Right lung (tissue), 5 donors: ENCODE measurements around the gene EPG5. TPM values are rescaled to one million over a fixed set of nuclear protein-coding genes. Genes with fewer than 3 reads are reported as not detected.
"Not testable (repeated sequence)": the region's sequence is repeated elsewhere in the genome, so short reads cannot be mapped to it uniquely, and the experiment has no call there.

Experiments
- DNase-seq, 2 donors: peaks; one replicate each; pipeline ENCODE4 v3.0.0-alpha.2; 2013
- polyA plus RNA-seq, 5 donors: library from polyadenylated mRNA; unstranded; fragments of 120-200 nt; gene quantifications; one replicate each; pipeline versions ENCODE4 v1.2.1 to v1.2.3, GENCODE V29; 2013; ENCODE audit warnings: inconsistent platforms in 1 of 5, low replicate concordance in 1 of 5; ENCODE audit not compliant: insufficient read length in 5 of 5, insufficient read depth in 1 of 5

EPG5 gene
- polyA plus RNA-seq, 5 donors: 19.4 to 34.6 (median 33.6) TPM

DNA sequence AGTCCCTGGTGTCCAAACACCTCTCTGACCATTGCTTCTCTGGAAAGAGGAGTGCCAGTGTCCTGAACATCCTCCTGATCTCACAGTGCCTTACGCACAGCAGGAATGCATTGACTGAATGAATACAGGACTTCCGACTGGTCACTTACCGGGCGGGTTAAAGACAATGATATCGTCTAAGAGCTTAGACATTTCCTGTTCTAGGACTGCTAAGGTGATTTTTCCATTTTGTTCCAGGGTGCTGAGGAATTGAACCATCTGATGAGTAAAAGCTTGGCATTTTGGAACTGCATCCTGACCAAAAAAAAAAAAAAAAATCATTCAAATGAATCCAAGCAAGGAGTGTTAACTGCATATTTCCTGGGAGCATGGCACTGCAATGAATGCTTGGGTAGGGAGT, 101.7 kb downstream of the EPG5 start:
- no peak for DNase-seq

DNA sequence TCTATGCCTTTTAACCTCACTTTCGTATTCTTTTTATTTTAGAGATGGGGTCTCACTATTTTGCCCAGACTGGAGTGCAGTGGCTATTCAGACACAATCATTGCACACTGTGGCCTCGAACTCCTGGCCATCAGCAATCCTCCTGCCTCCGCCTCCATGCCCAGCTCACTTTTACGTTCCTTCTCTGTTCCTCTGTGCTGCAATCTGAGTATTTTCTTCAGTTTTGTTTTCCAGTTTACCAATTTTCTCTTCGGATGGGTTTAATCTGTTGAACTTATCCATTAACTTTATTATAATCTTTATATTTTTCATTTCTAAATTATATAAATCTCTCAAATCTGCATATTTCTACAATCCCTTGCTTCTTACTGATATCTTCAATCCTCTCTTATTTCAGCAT, 103.0 kb downstream of the EPG5 start:
- DNase-seq: no peak

GRCh38 chr18:45863469-45863868, 103.7 kb downstream of the EPG5 start:
- DNase-seq: no peak

DNA sequence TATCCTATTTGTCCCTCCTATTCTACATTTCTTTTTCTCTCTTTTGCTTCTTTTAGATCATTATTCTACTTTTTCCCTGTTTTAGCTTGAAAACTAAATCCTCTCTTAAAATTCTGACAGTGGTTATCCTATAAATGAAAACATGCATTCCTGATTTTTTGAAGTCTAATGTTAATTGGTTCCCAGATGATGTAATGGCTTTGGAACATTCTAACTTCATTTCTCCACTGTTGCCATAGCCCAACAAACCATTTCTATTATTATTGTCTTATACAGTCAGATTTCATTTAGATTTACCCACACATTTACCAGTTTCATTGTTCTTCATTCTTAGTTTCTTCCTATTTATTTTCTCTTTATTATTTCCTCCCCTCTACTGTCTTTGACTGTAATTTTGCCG, 105.2 kb downstream of the EPG5 start:
- DNase-seq: no peak

DNA sequence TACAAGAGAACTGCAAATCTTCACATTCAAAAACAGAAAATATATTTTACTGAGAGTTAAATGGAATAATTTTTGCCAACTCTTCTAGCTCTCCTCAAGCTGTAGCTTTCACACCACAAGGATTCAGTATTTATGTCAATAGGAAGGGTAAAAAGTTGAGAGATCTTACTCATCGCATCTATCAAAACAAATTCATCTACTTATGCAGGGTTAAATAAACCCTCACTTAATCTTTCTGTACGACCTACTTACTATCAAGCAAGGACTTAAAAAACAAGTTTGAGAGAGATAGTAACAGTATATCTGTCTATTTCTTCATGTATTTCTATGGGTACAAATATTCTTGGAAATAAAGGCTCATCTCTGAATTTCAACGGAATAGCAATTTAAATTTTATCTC, 106.2 kb downstream of the EPG5 start:
- DNase-seq: no peak

GRCh38 chr18:45860492-45860891, 106.6 kb downstream of the EPG5 start:
- DNase-seq: no peak

GRCh38 chr18:45859334-45859733, 107.8 kb downstream of the EPG5 start:
- no peak for DNase-seq

- DNase-seq: no peak
Measured at GRCh38 chr18:45856531-45856930, 110.6 kb downstream of the EPG5 start.

- no peak for DNase-seq
Measured at GRCh38 chr18:45854036-45854586, 113.0 kb downstream of the EPG5 start.

GRCh38 chr18:45852631-45853030, 114.5 kb downstream of the EPG5 start:
- DNase-seq: no peak

GRCh38 chr18:45851161-45851925, 115.8 kb downstream of the EPG5 start:
- no peak for DNase-seq

DNA sequence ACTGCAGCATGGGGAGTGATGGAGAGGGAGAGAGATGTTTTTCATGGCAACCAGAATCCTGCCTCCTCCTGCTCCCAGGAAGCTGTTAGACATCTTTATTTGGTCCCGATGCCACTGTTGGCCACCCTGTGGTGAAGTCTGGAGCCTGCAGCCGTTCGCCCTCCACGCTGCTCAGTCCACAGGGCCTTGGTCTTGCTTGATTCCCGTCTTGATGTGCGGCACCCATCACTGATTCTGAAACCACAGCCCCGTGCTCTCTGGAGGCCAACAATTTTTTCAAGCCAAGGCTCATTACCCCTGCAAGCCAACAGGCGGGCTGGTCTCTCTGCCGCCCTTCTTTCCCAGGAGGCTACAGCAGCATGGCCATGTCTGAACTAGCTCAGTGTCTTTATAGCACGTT, 117.1 kb downstream of the EPG5 start:
- no peak for DNase-seq

DNA sequence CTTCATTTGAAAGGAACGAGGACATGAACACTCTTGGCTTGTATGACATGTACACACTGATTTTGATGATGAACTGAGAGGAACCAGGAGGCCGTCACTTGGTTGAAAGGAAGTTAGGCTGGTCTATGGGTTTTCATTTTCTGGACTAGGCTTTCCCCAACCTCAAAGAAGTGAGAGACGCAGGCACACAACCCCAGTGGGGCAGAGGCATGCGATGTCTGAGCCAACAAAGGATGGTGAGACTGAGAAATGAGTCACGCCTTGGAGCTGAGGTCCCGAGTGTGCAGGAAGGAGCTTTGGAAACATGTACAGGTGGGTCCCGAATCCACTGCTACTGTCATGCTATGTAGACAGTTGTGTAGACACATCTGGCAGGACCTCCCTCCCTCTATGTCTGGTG, 117.6 kb downstream of the EPG5 start:
- no peak for DNase-seq

DNA sequence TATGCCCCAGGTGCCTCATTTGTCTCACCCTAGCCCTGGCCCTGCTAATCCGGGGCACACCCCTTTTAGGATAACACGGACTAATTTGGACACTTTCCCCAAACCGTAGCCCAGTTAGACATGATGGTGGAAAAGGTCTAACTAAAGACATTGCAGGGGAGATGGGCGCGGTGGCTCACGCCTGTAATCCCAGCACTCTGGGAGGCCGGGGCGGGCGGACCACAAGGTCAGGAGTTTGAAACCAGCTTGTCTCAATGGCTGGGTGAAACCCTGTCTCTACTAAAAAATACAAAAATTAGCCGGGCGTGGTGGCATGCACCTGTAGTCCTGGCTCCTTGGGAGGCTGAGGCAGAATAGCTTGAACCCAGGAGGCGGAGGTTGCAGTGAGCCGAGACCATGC, 118.5 kb downstream of the EPG5 start:
- not testable (repeated sequence) for DNase-seq

DNA sequence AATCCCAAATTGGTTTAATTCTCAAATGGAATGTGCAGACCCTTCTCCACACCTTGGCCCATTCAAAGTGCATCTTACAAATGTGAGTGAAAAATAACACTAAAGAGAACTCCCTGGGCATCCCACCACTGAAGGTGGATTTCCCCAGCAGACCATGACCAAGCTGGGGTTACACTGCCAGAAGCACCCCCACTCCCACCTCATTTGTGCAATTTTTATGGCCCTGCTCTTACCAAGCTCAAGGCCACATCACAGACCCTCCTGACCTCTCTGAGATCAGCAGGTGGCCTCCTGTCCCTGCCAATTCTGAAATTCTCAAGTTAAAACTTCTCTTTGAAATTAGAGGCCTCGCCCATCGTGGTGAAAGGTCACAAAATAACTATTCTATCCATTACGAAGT, 120.0 kb downstream of the EPG5 start:
- no peak for DNase-seq

DNA sequence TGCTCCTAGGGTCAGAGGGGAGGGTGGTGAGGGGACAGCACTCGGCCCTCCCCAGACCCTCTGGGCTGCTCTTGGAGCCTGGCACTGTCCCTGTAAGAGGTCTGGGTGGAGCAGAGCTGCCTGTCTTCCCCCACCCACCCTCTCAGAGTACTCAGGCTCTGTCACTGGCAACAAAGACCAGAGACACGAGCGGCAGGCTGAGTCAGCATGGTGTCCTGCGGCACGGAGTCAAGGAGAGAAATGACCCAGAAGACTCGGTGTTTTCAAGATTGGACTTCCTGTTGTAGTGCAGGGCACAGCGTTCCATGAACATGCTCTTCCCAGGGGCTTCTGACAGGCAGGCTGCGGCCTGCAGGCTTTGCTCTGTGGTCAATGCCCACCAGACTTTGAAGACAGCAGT, 121.7 kb downstream of the EPG5 start:
- no peak for DNase-seq

DNA sequence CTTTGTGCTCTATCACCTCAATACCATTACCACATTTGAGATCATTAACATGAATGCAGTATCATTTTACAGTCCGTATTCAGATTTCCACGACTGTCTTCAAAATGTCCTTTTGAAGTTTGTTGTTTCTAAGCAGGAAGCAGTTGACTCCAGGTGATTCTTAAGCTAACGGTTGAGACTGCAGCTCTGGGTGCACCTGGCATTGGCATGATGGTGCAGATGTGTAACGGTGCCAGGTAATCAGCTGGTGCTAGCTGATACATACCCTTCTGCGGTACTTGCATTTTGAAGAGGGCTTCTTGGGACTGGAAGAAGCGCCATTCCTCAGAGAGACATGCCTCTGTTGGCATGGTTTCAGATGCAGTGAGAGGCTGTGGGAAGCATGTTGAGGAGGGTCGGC, 122.2 kb downstream of the EPG5 start:
- DNase-seq: no peak

DNA sequence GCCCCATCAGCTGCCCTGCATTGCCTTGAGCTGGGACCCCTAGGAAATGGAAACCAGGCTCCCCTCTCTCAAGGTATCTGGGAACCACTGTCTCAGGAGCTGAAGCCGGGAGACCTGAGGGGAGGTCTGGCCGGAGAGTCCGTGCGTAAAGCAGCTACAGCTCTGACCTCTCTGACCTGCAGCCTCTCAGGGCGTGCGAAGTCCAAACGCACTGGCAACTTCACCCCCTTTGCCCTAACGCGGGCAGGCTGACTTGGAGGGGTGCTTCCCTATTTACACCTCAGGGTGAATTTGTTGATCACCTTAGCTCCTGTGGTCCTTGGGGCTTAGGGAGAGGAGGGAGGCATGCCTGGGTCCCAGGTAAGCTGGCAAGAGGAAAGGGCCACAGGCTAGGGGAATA, 124.1 kb downstream of the EPG5 start:
- DNase-seq: no peak

DNA sequence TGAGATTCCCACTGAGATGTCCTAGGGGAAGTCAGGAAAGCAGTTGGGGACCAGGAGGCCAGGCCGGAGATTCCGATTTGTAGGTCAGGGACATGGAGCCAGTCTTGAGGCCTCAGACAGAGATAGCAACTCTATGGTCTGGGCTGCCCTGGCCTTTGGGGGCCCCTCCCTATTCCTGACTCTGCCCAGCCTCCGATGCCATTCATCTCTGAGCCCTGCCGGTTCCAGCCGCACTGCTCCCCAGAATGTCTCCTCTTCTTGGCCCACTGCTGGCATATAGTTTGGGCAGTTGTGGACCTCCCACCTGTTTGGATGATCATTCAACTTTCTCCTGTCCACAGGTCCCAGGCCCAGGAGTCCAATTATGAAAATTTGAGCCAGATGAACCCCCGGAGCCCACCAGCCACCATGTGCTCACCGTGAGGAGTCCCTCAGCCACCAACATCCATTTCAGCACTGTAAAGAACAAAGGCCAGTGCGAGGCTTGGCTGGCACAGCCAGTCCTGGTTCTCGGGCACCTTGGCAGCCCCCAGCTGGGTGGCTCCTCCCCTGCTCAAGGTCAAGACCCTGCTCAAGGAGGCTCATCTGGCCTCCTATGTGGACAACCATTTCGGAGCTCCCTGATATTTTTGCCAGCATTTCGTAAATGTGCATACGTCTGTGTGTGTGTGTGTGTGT, 125.2 kb downstream of the EPG5 start:
- no peak for DNase-seq

- DNase-seq: no peak
Measured at GRCh38 chr18:45841060-45841764, 125.9 kb downstream of the EPG5 start.

- no peak for DNase-seq
Measured at GRCh38 chr18:45839414-45840395, 127.4 kb downstream of the EPG5 start.
